PC-3 (cell line): ENCODE data around the gene DCLRE1B. TPM values are rescaled to one million over a fixed set of nuclear protein-coding genes. Genes with fewer than 3 reads are reported as not detected.

ENCODE experiments used
- ATAC-seq: fragments of 200-7000 bp; cut with Tn5 transposase; 2 replicates; pipeline ENCODE4 v1.9.1; 2020; ENCODE audit warnings: mild to moderate bottlenecking, moderate library complexity
- BruUV-seq: library from RNA; stranded (reverse); fragments of 400-500 nt; replicated peaks from 2 replicates; lab custom pipeline; 2021; lab: Mats Ljungman, UMichigan
- CTCF ChIA-PET: fragments of 300-600 bp; sonication (Branson Sonifier 250); formaldehyde crosslinking; loops from one replicate; lab custom pipeline; 2022; ENCODE audit warnings: antibody characterized with exemption; lab: Charles Lee
- POLR2A ChIA-PET: fragments of 300-600 bp; sonication (Branson Sonifier 250); formaldehyde crosslinking; loops from one replicate; lab custom pipeline; 2022; ENCODE audit warnings: antibody characterized with exemption; ENCODE audit not compliant: unreplicated experiment; lab: Charles Lee
- DNase-seq: peaks from one replicate; pipeline ENCODE4 v3.0.0-alpha.2; 2015
- H2AFZ ChIP-seq: fragments of 300-600 bp; sonication (generic); 2 replicates; pipeline ENCODE4 v1.6.0; 2016; ENCODE audit warnings: antibody characterized with exemption, low read length
- H3F3A ChIP-seq: fragments of 300-600 bp; sonication (generic); one replicate; pipeline ENCODE4 v1.6.0; 2017; ENCODE audit warnings: antibody characterized with exemption, low read length, control low read depth, mild to moderate bottlenecking; ENCODE audit not compliant: unreplicated experiment
- H3K27ac ChIP-seq: fragments of 300-600 bp; sonication (generic); 2 replicates; pipeline ENCODE4 v1.5.1; 2016; ENCODE audit warnings: mild to moderate bottlenecking, low read length
- H3K27me3 ChIP-seq: fragments of 300-600 bp; sonication (generic); 2 replicates; pipeline ENCODE4 v1.6.1; 2016; ENCODE audit warnings: low read length, mixed read lengths
- H3K36me3 ChIP-seq: fragments of 300-600 bp; sonication (generic); 2 replicates; pipeline ENCODE4 v1.6.1; 2016; ENCODE audit warnings: low read depth, mixed run types, low read length, mixed read lengths
- H3K4me1 ChIP-seq: fragments of 300-600 bp; sonication (generic); 2 replicates; pipeline ENCODE4 v1.5.1; 2016; ENCODE audit warnings: low read length; ENCODE audit not compliant: insufficient read depth
- H3K4me2 ChIP-seq: fragments of 300-600 bp; sonication (generic); 2 replicates; pipeline ENCODE4 v1.6.0; 2016; ENCODE audit warnings: low read length
- H3K4me3 ChIP-seq: fragments of 300-600 bp; sonication (generic); 2 replicates; pipeline ENCODE4 v1.5.1; 2016; ENCODE audit warnings: mild to moderate bottlenecking, low read length, mixed read lengths
- H3K79me2 ChIP-seq: fragments of 300-600 bp; sonication (generic); 2 replicates; pipeline ENCODE4 v1.6.1; 2017; ENCODE audit warnings: low read length, mixed read lengths
- H3K9ac ChIP-seq: fragments of 300-600 bp; sonication (generic); 2 replicates; pipeline ENCODE4 v1.6.0; 2016; ENCODE audit warnings: mild to moderate bottlenecking, low read length
- H3K9me2 ChIP-seq: fragments of 300-600 bp; sonication (generic); replicated peaks from 2 replicates; pipeline ENCODE4 v1.6.1; 2016; ENCODE audit warnings: mixed run types, low read length, mixed read lengths
- H3K9me3 ChIP-seq: fragments of 300-600 bp; sonication (generic); 2 replicates; pipeline ENCODE4 v1.6.1; 2016; ENCODE audit warnings: low read length, mixed read lengths
- H4K20me1 ChIP-seq: fragments of 300-600 bp; sonication (generic); 2 replicates; pipeline ENCODE4 v1.6.1; 2016; ENCODE audit warnings: low read length, mixed read lengths
- EZH2 ChIP-seq: fragments of 300-600 bp; sonication (generic); IDR thresholded peaks from one replicate; pipeline ENCODE4 v1.6.1; 2017; ENCODE audit warnings: antibody characterized with exemption, mild to moderate bottlenecking, low read length; ENCODE audit not compliant: unreplicated experiment
- EZH2phosphoT487 ChIP-seq: fragments of 300-600 bp; sonication (generic); IDR thresholded peaks from 2 replicates; pipeline ENCODE4 v1.6.1; 2018; ENCODE audit warnings: mild to moderate bottlenecking, antibody characterized with exemption, low read length, borderline replicate concordance
- intact Hi-C: fragments of 100-400 bp; cut with micrococcal nuclease; formaldehyde crosslinking; loops from 2 replicates; pipeline ENCODE4 v1.9.0; 2023
- total RNA-seq: library from RNA; depleted of rRNA; stranded (reverse); fragments of >200 nt; gene quantifications from 2 replicates; pipeline ENCODE4 v1.2.3, GENCODE V29; 2014
- TF ChIP-seq, protein P1 (sequence below): fragments of 300-600 bp; sonication (generic); conservative IDR thresholded peaks from 2 replicates; pipeline ENCODE4 v1.5.1; 2017; ENCODE audit warnings: antibody characterized with exemption, low read depth, mild to moderate bottlenecking, low read length

DCLRE1B gene
- total RNA-seq, 1 experiment from 2014 or later, result 12.6 TPM

DNA sequence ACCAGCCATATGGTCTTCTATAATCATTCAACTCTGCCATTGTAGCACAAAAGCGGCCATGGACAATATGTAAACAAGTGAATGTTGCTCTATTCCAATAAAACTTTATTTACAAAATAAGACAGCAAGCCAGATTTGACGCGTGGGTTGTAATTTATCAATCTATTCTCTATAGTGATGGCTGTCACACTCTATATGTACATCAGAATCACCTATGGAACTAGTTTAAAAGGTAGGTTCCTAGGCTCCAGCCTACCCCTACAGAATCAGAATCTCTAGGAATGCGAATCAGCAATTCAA, 25.4 kb upstream of the DCLRE1B start:
- ChIA-PET CTCF (no interaction called here), POLR2A (interaction anchor here (0.6 kb wide), 2 partner anchors 126 to 424 kb away, joined by 3 to 5 read pairs; no protein-coding TSS in a partner anchor)
- Histone ChIP-seq H3K4me1 (0 out of 2 replicates have a peak, but pooled peaks cover 3% of the 10 kb centered on the region), H3K79me2 (no peaks in the 10 kb centered on the region), H3K4me2 (no peak overlapping the region), H3K4me3 (no peak overlapping the region), H3K27ac (no peak overlapping the region), H4K20me1 (no peaks in the 10 kb centered on the region), H3K9ac (no peak overlapping the region), H3F3A (no peaks in the 10 kb centered on the region), H3K36me3 (no peaks in the 10 kb centered on the region), H3K9me3 (no peaks in the 10 kb centered on the region), H3K27me3 (no peaks in the 10 kb centered on the region), H2AFZ (no peak overlapping the region), H3K9me2 (no peaks in the 10 kb centered on the region)
- DNase-seq (no peak), ATAC-seq (no peak)
- BruUV-seq, result no TSS peak
- TF ChIP-seq EZH2phosphoT487, result no peak
- no peak for TF ChIP-seq EZH2
- TF ChIP-seq, protein P1, sequence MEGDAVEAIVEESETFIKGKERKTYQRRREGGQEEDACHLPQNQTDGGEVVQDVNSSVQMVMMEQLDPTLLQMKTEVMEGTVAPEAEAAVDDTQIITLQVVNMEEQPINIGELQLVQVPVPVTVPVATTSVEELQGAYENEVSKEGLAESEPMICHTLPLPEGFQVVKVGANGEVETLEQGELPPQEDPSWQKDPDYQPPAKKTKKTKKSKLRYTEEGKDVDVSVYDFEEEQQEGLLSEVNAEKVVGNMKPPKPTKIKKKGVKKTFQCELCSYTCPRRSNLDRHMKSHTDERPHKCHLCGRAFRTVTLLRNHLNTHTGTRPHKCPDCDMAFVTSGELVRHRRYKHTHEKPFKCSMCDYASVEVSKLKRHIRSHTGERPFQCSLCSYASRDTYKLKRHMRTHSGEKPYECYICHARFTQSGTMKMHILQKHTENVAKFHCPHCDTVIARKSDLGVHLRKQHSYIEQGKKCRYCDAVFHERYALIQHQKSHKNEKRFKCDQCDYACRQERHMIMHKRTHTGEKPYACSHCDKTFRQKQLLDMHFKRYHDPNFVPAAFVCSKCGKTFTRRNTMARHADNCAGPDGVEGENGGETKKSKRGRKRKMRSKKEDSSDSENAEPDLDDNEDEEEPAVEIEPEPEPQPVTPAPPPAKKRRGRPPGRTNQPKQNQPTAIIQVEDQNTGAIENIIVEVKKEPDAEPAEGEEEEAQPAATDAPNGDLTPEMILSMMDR, result no peak
- intact Hi-C loops, result no loop called here

DNA sequence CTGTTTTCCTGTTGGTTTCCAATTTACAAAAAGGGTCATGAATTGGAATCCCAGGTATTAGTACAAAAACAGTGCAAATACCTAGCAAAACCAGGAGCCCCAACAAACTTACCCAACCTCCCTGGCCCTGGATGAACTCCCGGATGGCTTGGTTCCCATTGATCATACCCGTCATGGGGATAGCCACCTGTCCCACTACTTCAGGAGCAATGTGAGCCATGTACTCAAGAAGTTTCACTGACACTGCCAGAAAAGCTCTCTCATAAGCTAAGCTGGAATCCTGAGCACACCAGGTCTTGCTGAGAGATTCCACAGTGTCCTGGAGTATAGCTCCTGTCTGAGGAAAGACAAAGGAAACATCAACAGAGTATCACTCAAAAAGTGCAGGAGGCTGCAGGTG, 23.5 kb upstream of the DCLRE1B start:
- CTCF ChIA-PET, result no interaction called here

More for the DNA sequence above, 23.5 kb upstream of the DCLRE1B start:
- Histone ChIP-seq H3K4me2 (no peak overlapping the region), H3K9me3 (no peaks in the 10 kb centered on the region), H3K79me2 (no peaks in the 10 kb centered on the region), H3K9ac (no peak overlapping the region), H3K27ac (no peak overlapping the region), H3F3A (no peaks in the 10 kb centered on the region), H4K20me1 (no peaks in the 10 kb centered on the region), H3K36me3 (no peaks in the 10 kb centered on the region), H3K9me2 (no peaks in the 10 kb centered on the region), H3K4me3 (no peak overlapping the region), H3K4me1 (no peaks in the 10 kb centered on the region), H3K27me3 (no peaks in the 10 kb centered on the region), H2AFZ (no peak overlapping the region)
- no peak for DNase-seq
- no TSS peak for BruUV-seq
- POLR2A ChIA-PET, result no interaction called here
- TF ChIP-seq, protein P1, result no peak
- TF ChIP-seq EZH2phosphoT487, result no peak
- no peak for TF ChIP-seq EZH2
- no peak for ATAC-seq
- intact Hi-C loops, result no loop called here
